22Rv1 (cell line): ENCODE measurements around the gene HYDIN.

Source experiments
- CTCF ChIP-seq: fragments of 450-650 bp; IDR thresholded peaks from 2 replicates; pipeline ENCODE4 v1.5.1; 2017; ENCODE audit warnings: mild to moderate bottlenecking
- ZFX ChIP-seq: fragments of 450-650 bp; IDR thresholded peaks from 2 replicates; pipeline ENCODE4 v1.6.1; 2017; ENCODE audit warnings: antibody characterized with exemption, borderline replicate concordance

GRCh38 chr16:70766176-70766575 lies 464.3 kb downstream of the HYDIN start:
- TF ChIP-seq CTCF (no peak), ZFX (no peak)
